ENCODE measurements around the gene SOX1. TPM values are rescaled to one million over a fixed set of nuclear protein-coding genes. Genes with fewer than 3 reads are reported as not detected.

Gene SOX1
- total and polyA plus RNA-seq, 2 donors (not counting 1 experiment from before 2014, with no cell fraction given): not detected

GRCh38 chr13:112065867-112066623, 904 bp upstream of the SOX1 start:
- Histone ChIP-seq H3K9me3 (ENCODE audit: control extremely low read depth in 1 of 3, control insufficient read depth in 2 of 3, insufficient read depth in 1 of 3, low read length in 2 of 3) (peaks cover 0 to 53% (median 4%) of the 10 kb centered on the region in 3 donors), H3K4me3 (ENCODE audit: control extremely low read depth in 1 of 5, extremely low read depth in 1 of 5, insufficient read depth in 1 of 5, low read depth in 2 of 5, low read length in 4 of 5) (peak overlapping the region in 2 of 5 experiments; percentile 8 to 9), H4K20me1 (ENCODE audit: control insufficient read depth, insufficient read depth, low read length, poor library complexity, severe bottlenecking) (no peaks in the 10 kb centered on the region), H3K27ac (ENCODE audit: low read length in 2 of 2) (no peak overlapping the region), H3K79me2 (ENCODE audit: control insufficient read depth, insufficient read depth, low read length) (no peaks in the 10 kb centered on the region), H3K4me2 (replicated peaks; ENCODE audit: low read depth, low read length, poor library complexity, severe bottlenecking) (peak overlapping the region; percentile 51), H3K4me1 (ENCODE audit: control insufficient read depth in 2 of 2, insufficient read depth in 2 of 2, low read length in 2 of 2) (peaks cover 6 to 12% of the 10 kb centered on the region in 2 donors), H3K27me3 (replicated peaks in 1 of 4; ENCODE audit: control extremely low read depth in 1 of 4, control insufficient read depth in 3 of 4, insufficient read depth in 4 of 4, low read length in 3 of 4) (peaks cover 2 to 66% (median 44%) of the 10 kb centered on the region in 4 experiments), H3K36me3 (replicated peaks in 1 of 2; ENCODE audit: control extremely low read depth in 1 of 2, control insufficient read depth in 1 of 2, extremely low read depth in 1 of 2, insufficient read depth in 2 of 2, low read length in 1 of 2) (no peaks in the 10 kb centered on the region), H3K9ac (ENCODE audit: low read length) (no peak overlapping the region), H2AFZ (ENCODE audit: insufficient read depth, low read depth, low read length, poor library complexity, severe bottlenecking) (no peak overlapping the region)
- no peaks in the 10 kb centered on the region for H3K9me3 Mint-ChIP-seq (ENCODE audit: insufficient read depth)
- H3K4me3 Mint-ChIP-seq: peak overlapping the region; percentile 23
- H3K27ac Mint-ChIP-seq: peak overlapping the region; percentile 6
- ATAC-seq (ENCODE audit: low read depth): no peak
- intact Hi-C loops (cut with micrococcal nuclease): no loop called here
- ChIA-PET CTCF (no interaction called here), POLR2A (no interaction called here)
- H3K4me1 Mint-ChIP-seq: peaks cover 7% of the 10 kb centered on the region
- WGBS (ENCODE audit: insufficient coverage): 7% methylated on average over 44 of the region's 48 CpGs
- TF ChIP-seq EZH2 (IDR thresholded peaks at IDR 0.05; ENCODE audit: borderline replicate concordance, insufficient read depth, low read depth, low read length, poor library complexity, severe bottlenecking): no peak
- TF ChIP-seq CTCF (IDR thresholded peaks at IDR 0.05): no peak
- peak; percentile 12 for DNase-seq
- H3K27me3 Mint-ChIP-seq: peaks cover 55% of the 10 kb centered on the region

- Histone ChIP-seq H3K4me1 (ENCODE audit: control insufficient read depth in 2 of 2, insufficient read depth in 2 of 2, low read length in 2 of 2) (peaks cover 6 to 12% of the 10 kb centered on the region in 2 donors), H3K9me3 (ENCODE audit: control extremely low read depth in 1 of 3, control insufficient read depth in 2 of 3, insufficient read depth in 1 of 3, low read length in 2 of 3) (peaks cover 0 to 53% (median 4%) of the 10 kb centered on the region in 3 donors), H3K79me2 (ENCODE audit: control insufficient read depth, insufficient read depth, low read length) (no peaks in the 10 kb centered on the region), H3K27me3 (replicated peaks in 1 of 4; ENCODE audit: control extremely low read depth in 1 of 4, control insufficient read depth in 3 of 4, insufficient read depth in 4 of 4, low read length in 3 of 4) (peaks cover 2 to 66% (median 45%) of the 10 kb centered on the region in 4 experiments), H2AFZ (ENCODE audit: insufficient read depth, low read depth, low read length, poor library complexity, severe bottlenecking) (no peak overlapping the region), H3K36me3 (replicated peaks in 1 of 2; ENCODE audit: control extremely low read depth in 1 of 2, control insufficient read depth in 1 of 2, extremely low read depth in 1 of 2, insufficient read depth in 2 of 2, low read length in 1 of 2) (no peaks in the 10 kb centered on the region), H3K4me2 (replicated peaks; ENCODE audit: low read depth, low read length, poor library complexity, severe bottlenecking) (peak overlapping the region; percentile 51), H3K9ac (ENCODE audit: low read length) (no peak overlapping the region), H3K27ac (ENCODE audit: low read length in 2 of 2) (no peak overlapping the region), H4K20me1 (ENCODE audit: control insufficient read depth, insufficient read depth, low read length, poor library complexity, severe bottlenecking) (no peaks in the 10 kb centered on the region), H3K4me3 (ENCODE audit: control extremely low read depth in 1 of 5, extremely low read depth in 1 of 5, insufficient read depth in 1 of 5, low read depth in 2 of 5, low read length in 4 of 5) (no peak overlapping the region)
- ChIA-PET POLR2A (no interaction called here), CTCF (no interaction called here)
- intact Hi-C loops (cut with micrococcal nuclease): no loop called here
- ATAC-seq (ENCODE audit: low read depth) (peak; percentile 21), DNase-seq (peak; percentile 46)
- no peaks in the 10 kb centered on the region for H3K9me3 Mint-ChIP-seq (ENCODE audit: insufficient read depth)
- H3K4me1 Mint-ChIP-seq: peaks cover 7% of the 10 kb centered on the region
- WGBS (ENCODE audit: insufficient coverage): 7% methylated on average over 56 of the region's 56 CpGs
- peaks cover 59% of the 10 kb centered on the region for H3K27me3 Mint-ChIP-seq
- no peak overlapping the region for H3K4me3 Mint-ChIP-seq
- H3K27ac Mint-ChIP-seq: no peak overlapping the region
- TF ChIP-seq EZH2 (IDR thresholded peaks at IDR 0.05; ENCODE audit: borderline replicate concordance, insufficient read depth, low read depth, low read length, poor library complexity, severe bottlenecking): no peak
- TF ChIP-seq CTCF (IDR thresholded peaks at IDR 0.05): no peak
These were observed 335 bp upstream of the SOX1 start for GRCh38 chr13:112066624-112067004.

Measured in B cell (primary cell).